ENCODE results near the gene SCP2.

- TF ChIP-seq CTCF (IDR thresholded peaks at IDR 0.05): no peak
- TF ChIP-seq EZH2phosphoT487 (IDR thresholded peaks at IDR 0.05; ENCODE audit: borderline replicate concordance, low read depth): no peak
- TF ChIP-seq ELF1 (IDR thresholded peaks at IDR 0.05): no peak
- no peak for TF ChIP-seq RFX5 (IDR thresholded peaks at IDR 0.05; ENCODE audit: low read length)
- TF ChIP-seq MEF2A (IDR thresholded peaks at IDR 0.05; ENCODE audit: borderline replicate concordance, low read depth): no peak
- TF ChIP-seq NFIC (IDR thresholded peaks at IDR 0.05; ENCODE audit: borderline replicate concordance): no peak
- no peak for TF ChIP-seq TCF12 (IDR thresholded peaks at IDR 0.05)
- TF ChIP-seq, protein P1, sequence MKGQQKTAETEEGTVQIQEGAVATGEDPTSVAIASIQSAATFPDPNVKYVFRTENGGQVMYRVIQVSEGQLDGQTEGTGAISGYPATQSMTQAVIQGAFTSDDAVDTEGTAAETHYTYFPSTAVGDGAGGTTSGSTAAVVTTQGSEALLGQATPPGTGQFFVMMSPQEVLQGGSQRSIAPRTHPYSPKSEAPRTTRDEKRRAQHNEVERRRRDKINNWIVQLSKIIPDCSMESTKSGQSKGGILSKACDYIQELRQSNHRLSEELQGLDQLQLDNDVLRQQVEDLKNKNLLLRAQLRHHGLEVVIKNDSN (IDR thresholded peaks at IDR 0.05; ENCODE audit: borderline replicate concordance, low read depth): no peak
- no peak for TF ChIP-seq CHD2 (IDR thresholded peaks at IDR 0.05; ENCODE audit: low read length, partially characterized antibody)
- TF ChIP-seq FOXJ3 (CRISPR knock-in tag; IDR thresholded peaks at IDR 0.05): no peak
- TF ChIP-seq JUND (IDR thresholded peaks at IDR 0.05): no peak
- TF ChIP-seq TEAD4 (IDR thresholded peaks at IDR 0.05; ENCODE audit: borderline replicate concordance, insufficient read depth): no peak
- TF ChIP-seq POLR2AphosphoS5 (IDR thresholded peaks at IDR 0.05; ENCODE audit: low read depth, low read length): no peak
Observed at GRCh38 chr1:53038566-53038965, 111.5 kb downstream of the SCP2 start.

All from SK-N-SH (cell line).